GM19397 (cell line): ENCODE data around the gene SRRM1.
A peak's percentile ranks its signal among the peaks of the same experiment; 100 is the strongest.

Source experiments
- ATAC-seq: cut with Tn5 transposase; IDR thresholded peaks from one replicate; pipeline ENCODE4 v1.9.1; 2021; ENCODE audit warnings: mild to moderate bottlenecking, moderate library complexity; ENCODE audit not compliant: unreplicated experiment

SRRM1 gene

DNA sequence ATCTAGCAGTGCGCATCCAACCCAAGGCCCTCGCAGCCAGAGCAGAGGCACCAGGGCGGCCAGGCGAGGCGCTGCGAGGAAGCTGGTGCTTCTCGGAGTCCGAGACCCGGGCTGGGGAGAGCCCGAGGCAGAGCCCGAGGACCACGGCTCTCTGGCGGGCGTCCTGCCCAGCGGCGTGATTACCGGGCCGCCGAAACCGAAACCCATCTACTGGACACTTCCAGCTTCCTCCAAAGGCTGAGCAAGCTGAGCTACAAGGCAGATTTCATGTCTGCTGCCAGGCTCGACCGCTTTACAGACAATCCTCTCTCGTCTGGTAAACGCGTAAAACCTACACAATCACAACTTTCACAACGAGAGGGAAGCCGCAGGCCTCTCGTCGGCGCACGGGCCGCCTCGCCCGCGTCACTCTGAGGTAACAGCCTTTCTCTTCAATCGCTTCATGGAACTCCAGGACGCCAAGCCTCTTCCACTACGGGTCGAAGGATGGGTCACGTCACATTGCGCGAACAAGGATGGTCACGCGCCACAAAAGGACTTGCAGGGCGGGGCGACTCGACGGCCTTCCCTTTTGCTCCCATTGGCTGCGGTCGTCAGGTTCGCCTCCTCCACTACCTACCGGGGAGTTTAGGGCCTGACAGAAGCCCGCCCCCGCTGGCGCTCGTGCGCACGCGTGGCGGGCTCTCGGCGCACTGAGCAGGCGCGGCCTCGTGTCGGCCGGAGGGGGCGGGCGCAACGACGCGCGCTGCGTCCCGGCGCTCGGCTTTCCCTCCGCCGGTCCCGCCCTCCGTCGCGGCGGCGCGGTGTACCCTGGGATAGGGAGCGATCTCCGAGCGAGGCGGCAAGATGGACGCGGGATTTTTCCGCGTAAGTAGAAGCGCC, at the start of gene SRRM1:
TSS of gene SRRM1 (plus strand) at position 822 of the 882 bp plus-strand sequence. CDS start at position 847, 25 bp downstream.
- ATAC-seq, result peak; percentile 85

DNA sequence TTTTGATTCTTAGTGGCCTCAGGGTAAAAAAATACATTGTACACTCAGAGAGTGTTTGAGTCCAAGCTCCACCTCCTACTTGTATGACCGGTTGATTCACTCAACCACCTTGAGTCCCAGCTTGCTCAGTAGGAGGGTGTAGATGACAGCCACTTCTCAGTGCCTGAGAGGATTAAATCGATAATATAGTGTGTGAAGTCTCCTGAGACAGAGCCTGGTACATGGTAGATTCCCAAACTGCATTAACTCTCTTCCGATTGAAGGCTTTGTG, 48.8 kb upstream of the SRRM1 start:
- no peak for ATAC-seq

- ATAC-seq, result no peak
These were observed 46.7 kb upstream of the SRRM1 start for GRCh38 chr1:24596401-24596880.

DNA sequence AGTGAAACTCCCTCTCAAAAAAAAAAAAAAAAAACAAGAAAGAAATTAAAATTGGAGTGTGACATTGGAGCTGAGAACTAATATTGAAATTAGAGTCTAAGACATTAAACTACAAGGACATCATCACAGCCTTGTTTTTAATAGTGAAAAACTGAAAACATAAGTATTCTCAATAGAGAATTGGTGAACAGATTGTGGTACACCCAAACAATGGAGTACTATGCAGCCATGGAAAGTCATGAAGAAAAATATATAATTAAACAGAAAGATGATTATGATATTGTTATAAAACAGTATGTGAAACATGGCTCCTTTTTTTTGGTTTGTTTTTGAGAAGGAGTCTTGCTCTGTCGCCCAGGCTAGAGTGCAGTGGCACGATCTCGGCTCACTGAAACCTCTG, 43.8 kb upstream of the SRRM1 start:
- ATAC-seq, result no peak

GRCh38 chr1:24600551-24600950, 42.6 kb upstream of the SRRM1 start:
- ATAC-seq, result no peak

- ATAC-seq, result no peak
These were observed 37.4 kb upstream of the SRRM1 start for GRCh38 chr1:24605534-24606295.

DNA sequence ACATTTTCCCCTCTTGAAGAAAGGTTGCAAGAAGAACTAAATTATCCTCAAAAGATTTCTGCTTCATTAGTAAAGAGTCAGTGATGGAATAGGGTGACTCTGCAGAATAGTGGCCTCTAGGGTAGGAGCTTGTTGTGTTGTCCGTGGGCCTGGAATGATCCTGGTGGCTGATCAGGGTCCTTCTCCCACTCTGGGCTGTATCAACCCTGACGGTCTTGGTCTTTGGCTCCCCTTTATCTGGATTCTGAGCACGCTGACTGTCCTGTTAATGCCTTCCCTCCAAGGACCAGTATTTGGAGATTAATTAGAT, 36.9 kb upstream of the SRRM1 start:
- ATAC-seq, result no peak

DNA sequence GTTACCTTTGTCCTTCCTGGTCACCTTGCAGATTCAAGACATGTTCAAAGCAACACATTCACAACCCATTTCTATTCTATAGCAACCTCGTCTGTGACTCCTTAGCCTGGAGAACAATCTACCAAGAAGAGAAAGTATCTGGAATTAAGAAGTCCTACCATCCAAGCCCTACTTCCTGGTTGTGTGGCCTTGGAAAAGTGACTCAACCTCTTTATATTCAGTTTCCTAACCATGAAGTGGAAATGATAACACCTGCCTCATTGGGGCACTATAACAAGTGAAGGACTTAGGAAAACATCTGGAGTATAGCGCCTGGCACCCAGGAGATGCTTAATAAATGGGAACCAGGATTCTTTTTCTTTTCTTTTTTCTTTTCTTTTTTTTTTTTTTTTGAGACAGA, 36.5 kb upstream of the SRRM1 start:
- ATAC-seq, result no peak

GRCh38 chr1:24609949-24610517, 33.1 kb upstream of the SRRM1 start:
- ATAC-seq, result no peak

DNA sequence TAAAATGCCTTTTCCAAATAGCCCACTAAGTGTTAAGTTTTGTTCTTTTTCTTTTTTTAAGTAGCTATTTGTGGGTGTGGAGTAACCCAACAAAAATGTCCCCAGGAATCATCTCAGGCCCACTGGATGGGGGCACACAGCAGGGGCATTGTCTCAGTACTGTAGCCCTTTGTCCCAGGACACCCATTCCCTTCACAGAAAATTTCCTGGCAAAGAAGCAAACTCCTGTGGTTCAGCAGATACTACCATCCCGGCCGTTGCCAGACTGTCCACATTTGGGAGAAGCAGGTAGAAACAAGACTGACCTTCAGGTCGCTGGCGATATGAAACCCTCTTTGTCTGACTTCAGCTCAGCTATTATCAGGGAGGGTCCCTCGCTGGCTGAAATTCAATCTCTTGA, 23.7 kb upstream of the SRRM1 start:
- no peak for ATAC-seq

DNA sequence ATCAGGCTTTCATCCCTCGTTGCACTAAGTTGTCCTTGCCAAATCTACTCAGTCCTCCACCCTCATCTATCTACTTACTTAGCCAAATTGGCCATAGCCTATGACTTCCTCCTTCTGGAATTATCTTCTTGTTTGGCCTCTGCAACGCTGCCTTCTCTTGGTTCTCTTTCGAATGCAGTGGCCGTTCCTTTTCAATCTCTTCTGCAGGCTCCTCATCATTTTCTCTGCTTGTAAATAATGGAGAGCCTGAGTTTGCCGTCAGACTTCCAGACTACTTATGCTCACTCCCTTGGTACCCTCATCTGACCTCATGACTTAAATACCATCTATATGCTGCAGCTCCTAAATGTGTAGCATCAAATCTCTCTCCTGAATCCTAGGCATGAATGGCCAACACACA, 22.4 kb upstream of the SRRM1 start:
- no peak for ATAC-seq

DNA sequence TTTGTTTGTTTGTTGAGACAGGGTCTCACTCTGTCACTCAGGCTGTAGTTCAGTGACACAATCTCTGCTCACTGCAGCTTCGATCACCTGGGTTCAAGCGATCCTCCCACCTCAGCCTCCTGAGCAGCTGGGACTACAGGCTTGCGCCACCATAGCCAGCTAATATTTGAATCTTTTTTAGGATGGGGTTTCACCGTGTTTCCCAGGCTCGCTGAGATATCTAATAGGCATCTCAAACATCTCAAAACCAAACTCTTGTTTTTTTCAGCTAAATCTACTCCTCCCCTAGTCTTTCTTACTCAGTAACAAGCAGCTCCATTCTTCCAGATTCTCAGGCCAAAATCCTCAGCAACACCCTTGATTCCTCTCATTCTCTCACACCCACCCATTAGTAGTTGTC, 22.0 kb upstream of the SRRM1 start:
- ATAC-seq, result no peak

GRCh38 chr1:24622218-24622617, 20.9 kb upstream of the SRRM1 start:
- ATAC-seq, result no peak

GRCh38 chr1:24632832-24633175, 10.3 kb upstream of the SRRM1 start:
- no peak for ATAC-seq

GRCh38 chr1:24635195-24635843, 7.8 kb upstream of the SRRM1 start:
- no peak for ATAC-seq

GRCh38 chr1:24636661-24637357, 6.3 kb upstream of the SRRM1 start:
- ATAC-seq, result no peak

GRCh38 chr1:24639094-24639493, 4.0 kb upstream of the SRRM1 start:
- ATAC-seq, result no peak

- ATAC-seq, result no peak
These were observed 3.2 kb upstream of the SRRM1 start for GRCh38 chr1:24639881-24640280.

GRCh38 chr1:24640288-24640687, 2.8 kb upstream of the SRRM1 start:
- ATAC-seq, result no peak

DNA sequence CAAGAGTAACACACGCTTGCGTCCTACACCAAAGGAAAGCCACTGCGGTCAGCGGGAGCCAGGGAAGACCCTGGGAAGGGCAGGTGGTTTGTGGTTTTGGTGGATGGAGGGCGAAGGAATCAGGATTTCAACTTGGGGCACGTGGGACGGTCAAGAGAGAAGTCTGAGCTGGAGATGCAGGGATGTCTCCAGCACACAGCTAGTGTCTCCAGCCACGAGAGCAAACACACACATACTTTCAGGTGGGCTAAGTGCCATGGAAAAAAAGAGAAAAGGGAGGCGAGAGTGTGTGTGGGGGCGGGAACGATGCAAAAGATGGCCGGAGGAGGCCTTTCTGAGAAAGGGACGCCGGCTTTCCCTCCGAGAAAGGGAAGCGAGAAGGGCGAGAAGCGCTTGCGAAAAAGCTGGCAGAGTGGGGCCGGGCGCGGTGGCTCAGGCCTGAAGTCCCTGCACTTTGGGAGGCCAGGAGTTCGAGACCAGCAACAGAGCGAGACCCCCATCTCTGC, 1.4 kb upstream of the SRRM1 start:
- ATAC-seq, result no peak
